Measurements from ENCODE around the gene DRC7.

DRC7 gene

GRCh38 chr16:57753448-57754353 is 59.1 kb downstream of the DRC7 start:
- no peak for DNase-seq

GRCh38 chr16:57754354-57755060 is 59.9 kb downstream of the DRC7 start:
- no peak for DNase-seq

GRCh38 chr16:57755061-57755684 is 60.6 kb downstream of the DRC7 start:
- DNase-seq: no peak

GRCh38 chr16:57755726-57756423 is 61.3 kb downstream of the DRC7 start:
- no peak for DNase-seq

GRCh38 chr16:57756424-57757325 is 62.1 kb downstream of the DRC7 start:
- no peak for DNase-seq

GRCh38 chr16:57757326-57757786 is 62.8 kb downstream of the DRC7 start:
- DNase-seq: peak; percentile 82 to 87

GRCh38 chr16:57757883-57758282 is 63.3 kb downstream of the DRC7 start:
- DNase-seq: no peak

- DNase-seq: no peak
Measured at GRCh38 chr16:57758331-57759117, 63.9 kb downstream of the DRC7 start.

- DNase-seq: no peak
Measured at GRCh38 chr16:57759131-57759530, 64.5 kb downstream of the DRC7 start.

- no peak for DNase-seq
Measured at GRCh38 chr16:57759541-57760356, 65.1 kb downstream of the DRC7 start.

- no peak for DNase-seq
Measured at GRCh38 chr16:57760357-57761160, 66.0 kb downstream of the DRC7 start.

- DNase-seq: no peak
Measured at GRCh38 chr16:57761301-57761700, 66.7 kb downstream of the DRC7 start.

GRCh38 chr16:57761957-57762356 is 67.4 kb downstream of the DRC7 start:
- no peak for DNase-seq

GRCh38 chr16:57762365-57763040 is 67.9 kb downstream of the DRC7 start:
- DNase-seq: no peak

GRCh38 chr16:57763285-57764005 is 68.8 kb downstream of the DRC7 start:
- no peak for DNase-seq

- no peak for DNase-seq
Measured at GRCh38 chr16:57764006-57764340, 69.4 kb downstream of the DRC7 start.

- DNase-seq: peak; percentile 29 to 30
Measured at GRCh38 chr16:57764341-57765159, 69.9 kb downstream of the DRC7 start.
